ENCODE data around the gene ADD2. TPM values are rescaled to one million over a fixed set of nuclear protein-coding genes. Genes with fewer than 3 reads are reported as not detected.

The ADD2 gene, protein sequence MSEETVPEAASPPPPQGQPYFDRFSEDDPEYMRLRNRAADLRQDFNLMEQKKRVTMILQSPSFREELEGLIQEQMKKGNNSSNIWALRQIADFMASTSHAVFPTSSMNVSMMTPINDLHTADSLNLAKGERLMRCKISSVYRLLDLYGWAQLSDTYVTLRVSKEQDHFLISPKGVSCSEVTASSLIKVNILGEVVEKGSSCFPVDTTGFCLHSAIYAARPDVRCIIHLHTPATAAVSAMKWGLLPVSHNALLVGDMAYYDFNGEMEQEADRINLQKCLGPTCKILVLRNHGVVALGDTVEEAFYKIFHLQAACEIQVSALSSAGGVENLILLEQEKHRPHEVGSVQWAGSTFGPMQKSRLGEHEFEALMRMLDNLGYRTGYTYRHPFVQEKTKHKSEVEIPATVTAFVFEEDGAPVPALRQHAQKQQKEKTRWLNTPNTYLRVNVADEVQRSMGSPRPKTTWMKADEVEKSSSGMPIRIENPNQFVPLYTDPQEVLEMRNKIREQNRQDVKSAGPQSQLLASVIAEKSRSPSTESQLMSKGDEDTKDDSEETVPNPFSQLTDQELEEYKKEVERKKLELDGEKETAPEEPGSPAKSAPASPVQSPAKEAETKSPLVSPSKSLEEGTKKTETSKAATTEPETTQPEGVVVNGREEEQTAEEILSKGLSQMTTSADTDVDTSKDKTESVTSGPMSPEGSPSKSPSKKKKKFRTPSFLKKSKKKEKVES
- total RNA-seq: 552 TPM

GRCh38 chr2:70767699-70768589 is at the start of gene ADD2:
Gene ADD2, minus strand, starts transcription at chr2:70768200. Its CDS starts 61,792 bp downstream, at chr2:70706408.

GRCh38 chr2:70790136-70790828 is 22.3 kb upstream of the ADD2 start, which contains the start of gene FIGLA:
Gene FIGLA, minus strand, starts transcription at chr2:70790643. Its CDS starts 5 bp downstream, at chr2:70790638.

Small RNA genes within 50 kb of the gene (small RNA-seq; reads per million reads assigned to genes)
- gene HMGN2P21 (ENCODE audit: low replicate concordance): not detected

Other genes with a start within 250 kb of the ADD2 start
- 7.5 TPM for gene TGFA, start 214.4 kb downstream of the ADD2 start, total RNA-seq
- not detected for gene FIGLA, start 22.4 kb upstream of the ADD2 start, total RNA-seq
- not detected for gene CLEC4F, start 52.4 kb upstream of the ADD2 start, total RNA-seq
- gene CD207, start 67.6 kb upstream of the ADD2 start, total RNA-seq: not detected
- gene VAX2, start 132.4 kb upstream of the ADD2 start, total RNA-seq: not detected
- gene ATP6V1B1, start 167.7 kb upstream of the ADD2 start, total RNA-seq: not detected
- gene ANKRD53, start 210.4 kb upstream of the ADD2 start, total RNA-seq: 1.9 TPM
- 20.3 TPM for gene TEX261, start 226.7 kb upstream of the ADD2 start, total RNA-seq